AG04450 (cell line): Measurements from ENCODE around the gene RASSF1. TPM values are rescaled to one million over a fixed set of nuclear protein-coding genes. Genes with fewer than 3 reads are reported as not detected.

Experiments used
- CTCF ChIA-PET: fragments of 300-600, 350-600 bp; formaldehyde crosslinking; extraction: SDS; loops from one replicate; lab custom pipeline; 2022; ENCODE audit warnings: antibody characterized with exemption, inconsistent platforms; lab: Charles Lee
- POLR2A ChIA-PET: fragments of 350-600 bp; formaldehyde crosslinking; extraction: SDS; loops from one replicate; lab custom pipeline; 2021; ENCODE audit warnings: antibody characterized with exemption, inconsistent platforms; lab: Yijun Ruan, JAX
- DNase-seq: peaks from one replicate; pipeline ENCODE4 v3.0.0-alpha.2; 2011; ENCODE audit warnings: low read depth, low spot score
- H3K27ac ChIP-seq: one replicate; pipeline ENCODE4 v1.5.1; 2012; ENCODE audit warnings: low read depth, low read length, control low read depth
- H3K27me3 ChIP-seq: one replicate; pipeline ENCODE4 v1.6.0; 2012; ENCODE audit warnings: low read length; ENCODE audit not compliant: control insufficient read depth, insufficient read depth
- H3K4me3 ChIP-seq: 2 replicates; pipeline ENCODE4 v1.5.1; 2011; ENCODE audit warnings: mild to moderate bottlenecking, low read depth, low read length, control low read depth
- H3K9me3 ChIP-seq: 2 replicates; pipeline ENCODE4 v1.5.1; 2012; ENCODE audit warnings: low read length; ENCODE audit not compliant: control insufficient read depth, insufficient read depth
- CTCF ChIP-seq: IDR thresholded peaks from 2 replicates; pipeline ENCODE4 v1.5.1; 2011; ENCODE audit warnings: low read depth, low read length, control low read depth, inconsistent platforms
- polyA plus RNA-seq: library from polyadenylated mRNA; depleted of rRNA; stranded (reverse); fragments of >200 nt; gene quantifications from 2 replicates; pipeline ENCODE4 v1.2.3, GENCODE V29; 2011

The RASSF1 gene
- polyA plus RNA-seq, 1 experiment: 25.1 TPM

DNA sequence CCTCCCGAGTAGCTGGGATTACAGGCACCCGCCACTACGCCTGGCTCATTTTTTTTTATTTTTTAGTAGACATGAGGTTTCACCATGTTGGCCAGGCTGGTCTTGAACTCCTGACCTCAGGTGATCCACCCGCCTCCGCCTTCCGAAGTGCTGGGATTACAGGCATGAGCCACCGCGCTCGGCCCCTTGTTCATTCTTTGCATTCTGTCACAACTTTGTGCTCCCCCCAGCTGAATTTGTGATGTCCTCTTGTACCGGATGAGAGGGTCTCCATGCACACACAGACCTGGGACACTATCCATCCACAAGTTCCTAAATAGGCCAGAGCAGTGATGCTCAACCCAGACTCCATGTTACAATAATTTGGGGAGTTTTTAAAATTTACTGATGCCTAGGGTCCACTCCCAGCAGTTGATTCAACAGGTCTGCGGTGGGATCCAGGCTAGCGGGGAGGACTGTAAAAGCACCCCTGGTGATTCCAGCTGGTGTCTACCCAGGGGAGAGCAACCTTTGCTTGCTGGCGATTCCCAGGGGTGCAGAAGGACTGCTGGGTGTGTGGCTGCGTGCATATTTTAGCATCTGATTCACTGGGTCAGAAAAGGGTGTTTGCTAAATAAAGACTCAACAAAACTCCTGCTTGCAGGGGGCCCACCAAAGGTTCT, 1.0 kb downstream of the RASSF1 start:
- no peak for DNase-seq
- Histone ChIP-seq H3K27ac (peak overlapping the region; percentile 65), H3K9me3 (no peaks in the 10 kb centered on the region; the same call in 1 of the 2 replicates), H3K27me3 (no peaks in the 10 kb centered on the region), H3K4me3 (peak overlapping the region; percentile 58)
- POLR2A ChIA-PET: interaction anchor here (0.6 to 0.7 kb wide), 2 partner anchors 10 to 22 kb away, joined by 3 read pairs; no protein-coding TSS in a partner anchor
- no peak for TF ChIP-seq CTCF
- CTCF ChIA-PET: no interaction called here

GRCh38 chr3:50338965-50339364, 1.7 kb downstream of the RASSF1 start:
- no peak for TF ChIP-seq CTCF
- Histone ChIP-seq H3K4me3 (peak overlapping the region; percentile 10; the same call in 1 of the 2 replicates), H3K27ac (no peak overlapping the region), H3K27me3 (no peaks in the 10 kb centered on the region), H3K9me3 (no peaks in the 10 kb centered on the region; the same call in 1 of the 2 replicates)
- DNase-seq: no peak
- CTCF ChIA-PET: no interaction called here
- POLR2A ChIA-PET: interaction anchor here (0.6 kb wide), 1 partner anchor 23 kb away, joined by 3 read pairs; no protein-coding TSS in a partner anchor

DNA sequence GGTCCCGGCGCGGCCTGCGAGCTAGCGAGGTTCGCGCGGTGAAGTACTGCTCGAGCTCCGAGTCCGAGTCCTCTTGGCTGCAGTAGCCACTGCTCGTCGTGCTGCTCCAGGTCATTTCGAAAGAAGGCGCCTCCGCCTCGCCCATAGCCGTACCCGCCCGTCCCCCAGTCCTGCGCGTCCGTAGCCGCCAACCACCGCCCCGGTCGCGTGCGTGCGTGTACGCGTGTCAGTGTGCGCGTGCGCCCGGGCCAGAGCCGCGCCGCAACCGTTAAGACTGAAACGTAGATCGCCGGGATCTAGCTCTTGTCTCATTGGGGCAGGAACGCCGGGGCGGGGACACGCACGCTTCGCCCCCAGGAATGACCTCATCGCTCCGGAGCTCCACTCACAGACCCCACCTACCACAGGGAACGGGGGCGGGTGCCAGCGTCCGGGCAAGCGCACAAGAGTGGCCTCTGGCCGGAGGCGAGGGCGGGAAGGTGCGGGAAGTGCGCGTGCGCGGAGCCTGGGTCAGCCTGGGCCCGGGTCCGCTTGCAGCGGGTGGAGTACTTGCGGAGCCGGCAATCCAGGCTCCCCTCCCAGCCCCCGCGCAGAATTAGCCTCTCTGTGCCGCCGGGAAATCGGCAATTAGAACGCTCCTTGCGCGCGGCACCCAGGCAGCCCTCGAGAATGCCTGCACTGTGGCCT, 3.3 kb downstream of the RASSF1 start:
- CTCF ChIA-PET: interaction anchor here (0.5 to 2.4 kb wide), 6 partner anchors 11 to 501 kb away, joined by 3 to 15 read pairs (median 6); no protein-coding TSS in a partner anchor

DNA sequence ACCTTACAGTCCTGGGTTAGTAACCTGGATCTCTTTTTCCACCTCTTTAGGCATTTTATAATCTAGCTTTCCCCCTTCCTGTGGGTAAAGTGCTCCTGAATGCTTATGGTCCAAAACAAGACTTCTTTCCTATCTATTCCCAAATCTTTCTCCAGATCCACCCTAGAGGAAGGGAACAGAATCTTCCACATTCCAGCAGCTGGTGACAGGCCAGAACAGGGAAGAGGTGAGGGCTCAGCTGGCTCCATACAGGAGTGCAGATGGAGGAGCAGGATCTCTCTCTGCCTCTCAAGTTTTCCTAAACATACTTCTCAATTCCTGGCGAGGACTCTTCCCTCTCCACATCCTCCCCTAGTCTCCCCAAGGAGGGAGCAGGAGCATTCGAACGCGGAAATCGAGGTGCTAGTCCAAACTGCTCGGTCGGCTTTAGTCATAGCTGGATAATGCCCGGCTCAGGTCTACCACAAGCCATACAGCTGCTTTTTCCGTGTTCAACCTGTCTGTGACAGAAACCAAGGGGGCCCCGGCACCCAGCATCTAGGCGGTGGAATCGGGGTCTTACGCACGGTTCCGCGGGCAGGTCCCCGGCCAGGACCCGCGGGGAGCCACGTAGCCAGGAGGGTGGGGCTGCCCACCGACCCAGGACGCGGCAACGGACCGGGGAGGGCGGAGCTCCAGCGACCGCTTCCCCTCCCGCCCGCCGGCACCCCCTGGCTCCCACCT, 4.0 kb downstream of the RASSF1 start:
- CTCF ChIA-PET: interaction anchor here (0.5 to 2.4 kb wide), 7 partner anchors 11 to 501 kb away, joined by 3 to 15 read pairs (median 4); no protein-coding TSS in a partner anchor
- POLR2A ChIA-PET: interaction anchor here (0.6 to 2.4 kb wide), 13 partner anchors 9 to 1675 kb away, joined by 3 to 22 read pairs (median 5); partner anchors contain the start of genes CYB561D2, HYAL3, NAA80 and NPRL2
- DNase-seq: no peak
- TF ChIP-seq CTCF: peak; percentile 1; the same call in 1 of the 2 replicates
- H3K27ac ChIP-seq: peak overlapping the region; percentile 96
- H3K9me3 ChIP-seq: no peaks in the 10 kb centered on the region; the same call in 1 of the 2 replicates
- no peaks in the 10 kb centered on the region for H3K27me3 ChIP-seq
- H3K4me3 ChIP-seq: peak overlapping the region; percentile 98

More for the DNA sequence above, 3.3 kb downstream of the RASSF1 start:
- H3K9me3 ChIP-seq: no peaks in the 10 kb centered on the region; the same call in 1 of the 2 replicates
- DNase-seq: peak; percentile 99
- peak overlapping the region; percentile 96 for H3K27ac ChIP-seq
- POLR2A ChIA-PET: interaction anchor here (0.6 to 2.4 kb wide), 14 partner anchors 9 to 1675 kb away, joined by 3 to 22 read pairs (median 4); partner anchors contain the start of genes CYB561D2, HYAL3, NAA80 and NPRL2
- TF ChIP-seq CTCF: no peak
- H3K27me3 ChIP-seq: no peaks in the 10 kb centered on the region
- H3K4me3 ChIP-seq: peak overlapping the region; percentile 98
